Fibroblast of skin of back (primary cell): ENCODE data around the gene MCC.
"Not testable (repeated sequence)": the region's sequence is repeated elsewhere in the genome, so short reads cannot be mapped to it uniquely, and the experiment has no call there.

Experiments
- DNase-seq: peaks from one replicate; pipeline ENCODE4 v3.0.0-alpha.2; 2013

Gene MCC

DNA sequence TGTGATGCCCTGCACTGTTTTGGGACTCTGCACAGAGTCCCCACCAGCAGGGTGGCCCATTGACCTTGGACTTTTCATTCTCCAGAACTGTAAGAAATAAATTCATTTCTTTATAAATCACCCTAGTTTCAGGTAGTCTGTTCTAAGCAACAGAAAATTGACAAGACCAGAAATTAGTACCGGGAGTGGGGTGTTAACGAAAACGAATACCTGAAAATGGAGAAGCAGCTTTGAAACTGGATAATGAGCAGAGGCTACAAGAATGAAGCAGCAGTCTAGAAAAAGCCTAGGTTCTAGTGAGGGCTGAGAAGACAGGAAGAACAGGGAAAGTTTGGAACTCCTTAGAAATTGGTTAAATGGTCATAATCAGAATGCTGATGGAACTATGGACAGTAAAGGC is 2.1 kb upstream of the MCC start:
- no peak for DNase-seq

DNA sequence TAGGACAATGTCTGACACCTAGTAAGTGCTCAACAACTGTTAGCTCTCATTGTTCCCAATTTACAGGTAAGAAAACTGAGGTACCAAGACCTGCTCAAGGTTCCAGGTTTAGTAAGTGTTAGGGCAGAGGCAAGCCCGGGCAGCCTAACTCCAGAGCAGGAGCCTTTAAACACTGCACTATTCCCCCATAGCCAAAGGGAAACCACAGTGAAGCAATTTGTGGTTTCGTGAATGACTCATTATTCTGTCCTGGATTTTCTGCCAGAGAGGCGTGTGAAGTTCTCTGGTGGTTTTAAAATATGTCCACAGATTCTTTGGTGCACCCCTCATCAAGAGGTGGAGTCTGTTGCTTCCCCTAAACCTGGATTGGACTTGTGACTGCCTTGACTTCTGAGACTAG is 1.0 kb upstream of the MCC start:
- peak; percentile 99 for DNase-seq

DNA sequence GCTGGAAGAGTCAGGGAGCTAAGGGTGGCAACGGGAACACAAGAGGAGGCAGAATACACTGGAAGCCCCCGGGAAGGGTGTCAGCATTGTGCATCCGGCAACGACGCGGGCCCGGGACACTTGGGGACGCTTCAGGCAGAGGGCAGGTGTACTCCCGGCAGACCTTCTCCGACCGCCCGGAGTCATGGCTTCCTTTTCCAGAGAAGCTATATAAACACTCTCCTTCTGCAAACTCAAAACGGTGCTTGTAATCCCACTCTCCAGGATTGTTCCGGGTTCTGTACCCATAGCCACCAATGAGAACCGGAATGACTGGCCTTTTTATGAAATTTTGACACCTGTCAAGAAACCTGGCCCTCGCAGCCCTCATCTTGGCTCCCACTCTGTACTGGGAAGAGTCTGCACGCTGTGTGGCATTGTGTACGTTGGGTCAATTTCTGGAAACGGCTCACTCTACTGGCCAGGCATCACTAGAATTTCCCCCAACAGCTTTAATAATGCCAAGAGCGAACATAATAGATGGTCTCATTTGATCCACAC is 462 bp upstream of the MCC start:
- DNase-seq = no peak

DNA sequence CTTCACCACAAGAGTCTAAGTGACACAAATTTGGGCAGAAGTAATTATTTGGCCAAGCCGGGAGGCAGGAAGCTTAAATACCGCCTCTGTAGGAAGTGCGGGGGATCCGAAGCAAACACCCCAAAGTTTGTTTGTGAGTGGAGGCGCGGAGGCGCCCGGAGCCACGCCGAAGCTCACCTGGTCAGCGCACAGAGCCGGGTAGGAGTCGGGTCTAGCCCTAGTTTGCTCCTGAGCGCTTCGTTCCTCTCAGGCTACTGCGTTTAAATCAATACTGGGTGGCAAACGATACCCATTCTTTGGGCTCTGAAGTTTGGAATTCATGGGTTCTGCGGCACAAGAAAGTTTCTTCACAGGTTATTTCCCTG is 855 bp downstream of the MCC start:
- DNase-seq = peak; percentile 32

DNA sequence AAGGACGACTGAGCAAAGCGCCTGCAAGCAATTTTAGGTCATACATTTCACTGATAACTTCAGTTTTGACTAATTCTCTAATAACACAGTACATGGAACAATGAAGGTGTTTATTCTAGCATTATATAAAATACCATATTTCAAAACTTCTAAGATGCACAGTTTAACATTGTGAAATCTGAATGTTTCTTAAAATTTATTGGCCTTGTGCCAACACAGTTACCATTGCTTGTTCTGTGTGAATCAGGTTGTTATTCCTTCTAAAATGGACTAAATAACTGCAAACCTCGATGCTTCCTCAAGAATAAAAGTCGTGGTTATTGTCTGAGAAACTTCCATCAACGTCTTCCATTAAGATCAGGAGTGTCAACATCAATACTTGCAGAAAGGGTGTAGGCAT is 8.0 kb downstream of the MCC start:
- no peak for DNase-seq

DNA sequence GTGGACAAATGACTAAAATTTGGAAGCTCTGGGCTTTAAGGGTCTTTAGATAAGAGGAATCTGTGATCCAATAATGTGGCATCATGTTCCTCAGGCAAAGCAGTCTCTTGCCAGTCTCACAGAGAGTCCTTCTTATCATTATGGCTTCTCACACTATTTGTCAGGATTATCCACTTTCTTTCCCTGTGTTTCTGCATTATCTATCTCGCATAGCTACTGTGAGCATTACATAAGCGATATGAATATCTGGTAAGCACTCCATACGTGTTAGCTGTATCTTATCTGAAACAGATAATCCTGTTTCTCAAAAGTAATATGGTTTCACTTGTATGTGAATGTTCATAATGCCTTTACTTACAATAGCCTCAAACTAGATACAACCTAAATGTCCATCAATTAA is 9.6 kb downstream of the MCC start:
- no peak for DNase-seq

DNA sequence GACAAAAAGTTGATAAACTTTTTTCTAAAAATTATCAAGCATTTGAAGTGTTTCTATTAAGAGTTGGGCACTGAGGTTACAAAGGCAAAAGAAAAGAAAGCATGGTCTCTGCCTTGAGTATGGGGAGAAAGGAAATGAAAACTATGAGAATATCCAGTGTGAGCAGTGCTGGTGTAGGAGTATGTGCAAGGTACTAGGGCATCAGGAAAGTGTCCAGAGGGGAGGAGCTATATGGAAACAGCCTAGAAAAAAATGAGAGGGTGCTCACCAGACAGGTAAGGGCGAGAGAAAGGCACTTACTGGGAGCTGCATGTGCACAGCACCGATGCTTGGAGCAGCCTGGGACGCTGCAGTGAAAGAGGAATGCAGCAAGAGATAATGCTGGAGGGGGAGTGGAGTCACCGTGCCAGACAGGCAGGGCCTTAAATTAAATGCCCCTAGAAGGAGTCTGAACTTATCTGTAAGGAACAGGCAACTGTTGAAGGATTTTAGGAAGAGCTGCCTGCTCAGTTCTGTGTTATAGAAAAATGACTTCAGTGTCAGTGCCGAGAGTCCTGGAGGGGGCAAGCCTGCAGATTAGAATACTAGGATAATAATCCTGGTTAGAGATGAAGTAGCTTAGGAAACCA is 14.0 kb downstream of the MCC start:
- DNase-seq = no peak

DNA sequence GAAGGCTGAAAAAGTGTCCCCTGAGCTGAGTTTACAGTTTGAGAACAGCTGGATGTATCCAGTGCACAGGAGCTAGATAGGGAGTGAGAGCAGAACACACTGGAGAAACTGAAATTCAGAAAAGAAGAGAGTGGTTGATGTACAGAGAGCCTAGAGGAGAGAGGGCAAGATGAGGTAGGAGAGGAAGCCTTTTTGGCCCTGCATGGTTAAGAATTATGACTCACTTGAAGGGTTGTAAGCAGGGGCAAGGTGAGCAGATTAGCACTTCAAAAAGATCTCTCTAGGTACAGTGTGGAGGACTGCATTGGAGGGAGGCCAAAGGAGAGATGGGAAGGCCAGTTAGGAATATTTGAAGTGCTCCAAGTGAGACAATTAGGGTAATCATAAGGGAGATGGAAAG is 25.2 kb downstream of the MCC start:
- DNase-seq = no peak

DNA sequence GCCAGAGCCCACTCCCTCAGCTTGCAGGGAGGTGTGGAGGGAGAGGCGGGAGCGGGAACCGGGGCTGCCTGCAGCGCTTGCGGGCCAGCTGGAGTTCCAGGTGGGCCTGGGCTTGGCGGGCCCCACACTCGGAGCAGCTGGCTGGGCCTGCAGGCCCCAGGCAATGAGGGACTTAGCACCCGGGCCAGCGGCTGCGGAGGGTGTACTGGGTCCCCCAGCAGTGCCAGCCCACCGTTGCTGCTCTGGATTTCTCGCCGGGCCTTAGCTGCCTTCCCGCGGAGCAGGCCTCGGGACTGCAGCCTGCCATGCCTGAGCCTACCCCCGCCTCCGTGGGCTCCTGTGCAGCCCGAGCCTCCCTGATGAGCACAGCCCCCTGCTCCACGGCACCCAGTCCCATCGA is 31.1 kb downstream of the MCC start:
- not testable (repeated sequence) for DNase-seq

DNA sequence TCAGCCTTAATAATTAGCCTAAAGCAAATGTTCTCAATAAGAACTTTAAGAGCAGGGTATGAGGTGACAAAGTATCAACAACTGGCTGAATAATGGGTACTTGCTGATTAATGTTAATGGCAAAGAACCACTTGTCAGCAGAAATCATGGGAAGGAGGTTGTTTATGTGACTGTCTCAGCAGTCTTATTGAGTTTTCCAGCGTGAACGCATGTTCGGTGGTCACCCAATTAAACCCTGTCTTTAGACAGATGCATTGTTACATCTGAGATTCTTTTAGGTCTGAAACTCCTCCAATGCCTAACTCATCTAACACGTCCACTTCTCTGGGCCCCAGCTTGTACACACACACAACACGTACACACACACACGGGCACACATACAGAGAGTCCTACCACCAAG is 35.3 kb downstream of the MCC start:
- DNase-seq = no peak

DNA sequence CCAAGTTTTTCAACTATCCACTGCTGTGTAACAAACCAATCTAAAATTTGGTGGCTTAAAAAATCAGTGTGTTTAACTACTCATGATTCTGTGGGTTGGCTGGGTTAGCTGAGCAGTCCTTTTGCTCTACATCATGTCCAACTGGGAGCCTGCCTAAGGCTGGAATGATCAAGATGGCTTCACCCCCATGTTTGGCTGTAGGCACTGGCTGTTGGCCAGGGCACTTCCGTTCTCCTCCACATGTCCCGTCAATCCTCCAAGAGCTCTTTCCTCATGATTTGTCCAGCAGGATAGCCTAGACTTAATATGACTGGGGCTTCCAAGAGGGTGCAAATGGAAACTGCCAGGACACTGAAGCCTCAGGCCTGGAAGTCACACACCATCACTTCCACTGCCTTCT is 36.5 kb downstream of the MCC start:
- no peak for DNase-seq

DNA sequence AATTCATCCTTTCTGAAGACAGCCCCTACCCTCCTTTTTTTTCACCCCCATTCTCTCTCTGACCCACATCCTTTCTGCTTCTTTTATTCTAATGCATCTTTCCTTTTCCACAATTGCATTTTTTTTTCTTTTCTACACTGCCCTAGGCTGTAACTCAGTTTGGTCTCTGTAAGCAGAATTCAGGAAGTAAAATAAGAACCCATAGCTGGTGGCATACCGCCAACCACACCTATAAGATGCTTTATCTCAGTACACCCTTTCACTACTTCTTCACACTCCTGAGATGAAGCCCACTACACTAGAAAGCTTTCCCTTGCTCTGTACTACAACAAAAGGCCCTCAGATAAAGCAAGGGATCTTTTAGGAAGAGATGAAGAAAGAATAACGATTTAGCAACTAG is 37.3 kb downstream of the MCC start:
- DNase-seq = no peak

DNA sequence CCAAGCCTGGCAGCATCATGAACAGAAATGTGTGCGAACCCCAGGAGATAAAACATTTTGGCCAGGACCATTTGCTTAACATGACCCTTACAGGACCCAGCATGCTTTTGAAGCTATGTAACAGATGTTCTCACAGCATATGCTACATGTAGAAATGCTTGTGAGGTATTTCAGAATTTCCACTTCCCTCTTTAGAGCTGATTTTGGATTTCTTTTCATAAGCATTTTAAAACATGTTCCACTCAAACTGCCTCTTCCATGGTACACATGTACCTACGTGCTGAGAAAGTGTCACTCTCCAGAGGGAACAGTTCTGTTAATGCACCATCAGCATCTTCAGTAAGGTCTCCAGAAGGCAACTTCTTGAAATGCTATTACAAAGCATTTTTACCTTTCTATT is 37.8 kb downstream of the MCC start:
- DNase-seq = no peak

DNA sequence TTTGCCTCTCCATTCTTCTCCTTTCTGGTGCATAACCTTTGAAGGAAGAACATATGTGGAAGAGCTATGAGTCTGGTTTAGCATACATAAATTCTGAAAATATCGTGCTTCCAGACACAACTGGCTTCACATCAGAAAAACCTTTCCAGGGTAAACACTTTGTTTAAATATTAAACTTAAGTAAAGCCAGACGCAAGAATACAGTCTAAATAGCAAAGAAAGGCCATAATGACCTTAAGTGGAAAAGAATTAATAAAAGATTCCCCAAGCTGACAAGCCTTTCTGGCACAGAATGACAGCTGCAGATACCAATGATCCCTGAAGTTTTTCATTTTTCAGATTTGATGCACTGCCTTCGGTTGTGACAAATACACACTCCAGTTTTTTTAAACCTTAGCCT is 40.0 kb downstream of the MCC start:
- DNase-seq = no peak

DNA sequence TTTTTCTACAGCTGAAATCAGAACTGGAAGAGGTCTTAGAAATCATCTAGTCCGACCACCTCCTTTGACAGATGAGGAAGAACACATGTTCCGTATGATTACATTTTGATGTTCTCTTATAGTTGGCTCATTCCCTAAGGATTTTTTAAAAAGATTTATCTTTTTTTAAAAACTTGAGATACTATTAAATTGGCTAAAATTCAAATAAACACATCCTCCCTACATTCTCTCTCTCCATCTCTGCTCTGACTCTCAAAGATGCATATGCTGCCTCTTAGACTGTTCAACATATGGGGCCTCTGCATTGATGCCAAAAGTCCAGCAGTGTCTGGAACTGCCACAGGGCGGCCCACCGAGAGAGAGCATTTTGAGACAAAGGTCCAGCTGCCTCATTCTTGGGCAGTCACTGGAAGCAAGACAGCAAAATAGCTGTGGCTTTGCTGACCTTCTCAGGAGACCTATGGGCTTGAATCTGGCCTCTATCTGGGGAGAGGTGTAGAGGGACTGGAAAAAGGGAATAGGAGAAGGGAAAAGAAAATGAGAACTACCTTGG is 40.7 kb downstream of the MCC start:
- DNase-seq = peak; percentile 36

DNA sequence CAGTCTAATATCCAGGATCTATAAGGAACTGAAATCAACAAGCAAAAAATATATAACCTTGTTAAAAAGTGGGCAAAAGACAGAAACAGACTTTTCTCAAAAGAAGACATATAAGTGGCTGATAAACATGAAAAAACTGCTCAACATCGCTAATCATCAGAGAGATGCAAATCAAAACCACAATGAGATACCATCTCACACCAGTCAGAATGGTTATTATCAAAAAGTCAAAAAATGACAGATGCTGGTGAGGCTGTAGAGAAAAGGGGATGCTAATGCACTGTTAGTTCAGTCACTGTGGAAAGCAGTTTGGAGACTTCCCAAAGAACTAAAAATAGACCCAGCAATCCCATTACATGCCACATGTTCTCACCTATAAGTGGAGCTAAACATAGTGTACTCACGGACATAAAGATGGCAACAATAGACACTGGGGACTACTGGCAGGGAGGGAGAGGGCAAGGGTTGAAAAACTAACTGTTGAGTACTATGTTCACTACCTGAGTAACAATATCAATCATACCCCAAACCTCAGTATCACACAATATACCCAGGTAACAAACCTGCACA is 41.8 kb downstream of the MCC start:
- DNase-seq = no peak

DNA sequence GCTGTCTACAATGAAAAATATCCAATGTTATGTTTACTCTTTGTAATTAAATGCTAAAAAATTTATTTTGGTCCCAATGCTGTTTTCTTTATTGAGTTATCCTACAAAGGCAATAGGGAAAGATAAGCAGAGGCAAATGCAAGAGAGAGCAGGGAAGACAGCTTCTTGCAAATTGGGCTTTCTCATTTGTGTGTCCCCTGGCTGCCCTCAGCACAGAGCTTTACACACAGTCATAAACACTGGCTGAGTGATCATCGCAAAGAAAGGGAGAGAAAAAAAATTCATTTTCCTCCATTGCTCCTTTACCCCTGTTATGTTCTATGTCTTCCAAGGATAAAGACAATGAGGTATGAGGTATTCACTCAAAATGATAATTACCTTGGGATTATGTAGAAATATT is 51.1 kb downstream of the MCC start:
- no peak for DNase-seq

DNA sequence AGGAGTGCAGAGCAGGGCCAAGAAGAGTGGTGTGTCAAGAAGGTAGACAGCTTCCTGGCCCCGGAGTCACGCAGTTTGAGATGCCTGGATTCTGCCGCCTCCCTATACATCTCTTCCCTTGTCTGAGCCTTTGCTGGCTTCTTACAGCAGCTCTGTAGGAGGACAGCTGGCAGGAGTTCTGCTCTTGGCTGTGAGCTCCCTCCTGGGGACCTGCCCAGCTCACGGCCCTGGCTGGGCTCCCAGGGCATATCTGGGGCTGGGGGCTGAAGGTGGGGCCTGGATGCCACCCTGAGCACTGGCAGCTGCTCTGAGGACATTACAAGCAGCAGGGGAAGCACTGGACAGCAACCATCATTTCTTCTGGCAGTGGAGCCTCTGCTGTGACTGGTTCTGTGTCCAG is 52.7 kb downstream of the MCC start:
- DNase-seq = no peak

DNA sequence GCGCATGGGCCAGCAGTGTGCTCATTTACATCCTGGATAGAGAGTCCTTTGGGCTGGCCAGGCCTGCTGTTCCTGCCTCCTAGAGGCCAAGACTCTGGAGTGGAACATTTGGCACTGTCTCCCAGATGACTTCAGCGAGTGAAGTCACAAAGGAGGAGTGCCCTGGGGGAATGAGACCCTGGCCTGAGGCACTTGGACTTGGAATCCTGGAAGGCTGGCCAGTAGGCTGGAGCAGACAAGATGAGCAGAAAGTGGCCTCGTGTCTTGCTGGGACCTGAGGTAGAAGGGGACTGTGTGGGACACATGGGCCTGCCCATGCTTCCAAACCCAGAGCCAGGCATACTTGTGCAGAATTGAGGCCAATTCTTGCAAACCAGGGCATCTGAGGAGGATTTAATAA is 53.4 kb downstream of the MCC start, which contains the start of gene TSSK1B:
TSSK1B (minus strand) TSS at position 101 of the 400 bp plus-strand sequence. CDS start 150 bp downstream, outside the sequence.
- no peak for DNase-seq

DNA sequence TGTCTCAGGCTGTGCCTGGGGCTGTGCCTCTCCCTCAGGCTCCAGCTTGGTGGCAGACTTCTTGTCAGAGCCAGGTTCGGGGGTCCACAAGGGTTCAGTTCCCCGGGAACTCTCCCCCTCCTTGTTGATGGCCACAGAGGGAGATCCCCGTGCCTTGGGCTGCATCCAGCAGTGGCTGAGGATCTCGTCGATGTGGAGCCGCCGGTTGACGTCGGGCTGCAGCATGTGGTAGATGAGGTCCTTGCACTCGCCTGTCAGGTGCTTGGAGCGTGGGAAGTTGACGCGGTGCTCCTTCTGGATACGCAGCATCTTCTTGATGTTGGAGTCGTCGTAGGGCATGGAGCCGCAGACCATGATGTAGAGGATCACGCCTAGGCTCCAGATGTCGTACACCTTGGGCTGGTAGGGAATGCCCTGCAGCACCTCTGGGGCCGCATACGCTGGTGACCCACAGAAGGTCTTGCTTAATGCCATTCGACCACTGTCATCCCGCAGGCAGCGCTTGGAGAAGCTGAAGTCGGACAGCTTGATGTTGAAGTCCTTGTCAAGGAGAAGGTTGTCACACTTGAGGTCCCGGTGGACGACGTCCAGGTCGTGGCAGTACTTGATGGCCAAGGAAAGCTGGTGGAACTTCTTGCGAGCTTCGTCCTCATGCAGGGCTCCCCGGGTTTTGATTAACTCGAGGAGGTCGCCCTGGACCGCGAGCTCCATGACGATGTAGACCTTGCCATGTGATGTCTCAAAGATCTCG is 54.2 kb downstream of the MCC start:
- no peak for DNase-seq

DNA sequence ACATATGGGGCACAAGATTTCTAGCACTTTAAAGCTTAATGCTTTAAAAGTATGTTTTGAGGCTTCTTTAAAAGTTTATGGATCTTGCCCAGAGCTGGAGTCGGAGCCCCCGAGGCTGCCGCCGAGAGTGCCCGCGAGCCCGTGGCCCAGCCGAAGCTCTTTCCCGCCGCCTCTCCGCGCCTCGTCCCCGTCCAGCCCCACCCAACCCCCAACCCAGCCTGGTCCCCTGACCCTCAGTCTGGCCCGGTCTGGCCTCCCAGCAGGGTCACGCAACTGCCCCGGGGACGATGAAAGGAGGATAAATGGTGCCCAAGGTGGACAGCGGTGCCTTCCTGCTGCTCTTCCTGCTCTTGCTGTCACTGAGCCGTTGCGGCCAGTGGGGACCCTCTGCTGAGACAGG is 55.2 kb downstream of the MCC start:
- DNase-seq = no peak

DNA sequence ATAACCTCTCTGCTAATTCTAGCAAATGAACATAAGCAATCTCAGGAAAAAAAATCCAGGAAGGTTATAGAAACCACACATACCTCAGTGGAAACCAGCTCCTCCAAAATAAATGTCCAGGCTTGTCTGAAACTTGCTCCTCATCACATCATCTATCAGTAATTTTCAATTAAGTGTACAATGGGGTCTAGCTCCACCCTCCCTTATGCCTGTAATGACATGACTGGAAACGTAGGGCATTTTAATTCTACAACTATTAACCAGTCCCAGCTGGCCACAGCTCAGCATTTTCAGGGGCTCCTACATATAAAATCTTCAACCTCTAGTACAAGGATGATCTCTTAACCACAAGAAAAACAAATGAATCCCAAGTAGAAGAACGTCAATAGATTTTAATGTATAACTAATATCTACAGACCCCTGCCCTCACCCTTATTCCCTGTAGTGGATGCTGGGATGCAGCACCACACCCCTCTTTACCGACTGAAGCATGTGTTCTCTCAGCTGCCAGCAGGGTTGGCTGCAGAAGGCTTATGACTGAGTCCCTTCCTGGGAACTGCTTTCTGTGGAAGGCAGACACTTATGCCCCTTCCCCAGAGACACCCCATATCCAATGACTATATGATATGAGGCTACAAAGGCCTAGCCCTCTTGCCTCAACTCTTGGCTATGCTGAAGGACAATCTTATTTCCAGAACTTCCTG is 60.2 kb downstream of the MCC start:
- DNase-seq = no peak

DNA sequence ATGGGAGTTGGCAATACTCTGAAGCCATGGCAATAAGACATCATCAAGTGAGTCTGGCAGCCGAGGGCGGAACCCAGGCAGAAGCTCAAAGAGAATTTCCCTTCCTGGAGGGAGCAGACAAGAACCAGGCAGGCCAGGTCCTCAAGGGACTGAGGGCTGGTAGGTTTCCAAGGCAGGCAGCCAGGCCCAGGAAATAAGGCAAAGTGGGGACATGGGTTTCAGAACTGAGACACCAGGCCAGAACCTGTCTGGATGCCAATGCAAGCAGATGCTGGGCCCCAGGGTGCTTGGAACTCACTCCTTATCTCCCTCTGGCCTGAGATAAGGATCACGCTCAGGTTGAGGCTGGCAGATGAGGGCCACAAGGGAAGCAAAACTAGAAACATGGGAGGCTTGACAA is 62.3 kb downstream of the MCC start:
- DNase-seq = no peak
